Right lobe of liver (tissue), 4 donors: ENCODE data around the gene RSRC1.
"Not testable (repeated sequence)": the region's sequence is repeated elsewhere in the genome, so short reads cannot be mapped to it uniquely, and the experiment has no call there.

Source experiments
- POLR2A ChIP-seq: fragments of 450-650 bp; IDR thresholded peaks from one replicate; pipeline ENCODE4 v1.6.1; 2017; ENCODE audit warnings: antibody characterized with exemption, mild to moderate bottlenecking
- TF ChIP-seq, protein P1 (sequence below), 4 donors: fragments of 200-600 bp in 3 of 4; fragments of 450-650 bp in 1 of 4; IDR thresholded peaks; one replicate each; pipeline versions ENCODE4 v1.5.1 to v1.8.0; 2016 to 2022; ENCODE audit warnings: antibody characterized with exemption in 4 of 4, mild to moderate bottlenecking in 2 of 4
- donor health status: DM: no; HTN: no; CAD: no.
- donor health status: DM: no; HTN: no; CAD: no.
- donor health status: DM: no; HTN: yes; CAD: no.

DNA sequence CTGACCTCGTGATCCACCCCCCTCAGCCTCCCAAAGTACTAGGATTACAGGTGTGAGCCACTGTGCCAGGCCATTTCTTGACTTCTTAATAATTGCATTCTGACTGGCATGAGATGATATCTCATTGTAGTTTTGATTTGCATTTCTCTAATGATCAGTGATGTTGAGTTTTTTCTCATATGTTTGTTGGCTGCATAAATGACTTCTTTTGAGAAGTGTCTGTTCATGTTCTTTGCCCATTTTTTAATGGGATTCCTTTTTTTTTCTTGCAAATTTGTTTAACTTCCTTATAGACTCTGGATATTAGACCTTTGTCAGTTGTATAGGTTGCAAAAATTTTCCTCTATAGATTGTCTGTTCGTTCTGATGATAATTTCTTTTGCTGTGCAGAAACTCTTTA lies 3.7 kb downstream of the RSRC1 start:
- TF ChIP-seq, protein P1, sequence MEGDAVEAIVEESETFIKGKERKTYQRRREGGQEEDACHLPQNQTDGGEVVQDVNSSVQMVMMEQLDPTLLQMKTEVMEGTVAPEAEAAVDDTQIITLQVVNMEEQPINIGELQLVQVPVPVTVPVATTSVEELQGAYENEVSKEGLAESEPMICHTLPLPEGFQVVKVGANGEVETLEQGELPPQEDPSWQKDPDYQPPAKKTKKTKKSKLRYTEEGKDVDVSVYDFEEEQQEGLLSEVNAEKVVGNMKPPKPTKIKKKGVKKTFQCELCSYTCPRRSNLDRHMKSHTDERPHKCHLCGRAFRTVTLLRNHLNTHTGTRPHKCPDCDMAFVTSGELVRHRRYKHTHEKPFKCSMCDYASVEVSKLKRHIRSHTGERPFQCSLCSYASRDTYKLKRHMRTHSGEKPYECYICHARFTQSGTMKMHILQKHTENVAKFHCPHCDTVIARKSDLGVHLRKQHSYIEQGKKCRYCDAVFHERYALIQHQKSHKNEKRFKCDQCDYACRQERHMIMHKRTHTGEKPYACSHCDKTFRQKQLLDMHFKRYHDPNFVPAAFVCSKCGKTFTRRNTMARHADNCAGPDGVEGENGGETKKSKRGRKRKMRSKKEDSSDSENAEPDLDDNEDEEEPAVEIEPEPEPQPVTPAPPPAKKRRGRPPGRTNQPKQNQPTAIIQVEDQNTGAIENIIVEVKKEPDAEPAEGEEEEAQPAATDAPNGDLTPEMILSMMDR (IDR thresholded peaks at IDR 0.05), result not testable (repeated sequence)
- TF ChIP-seq POLR2A, result not testable (repeated sequence)
